ENCODE results near the gene MIA. TPM values are rescaled to one million over a fixed set of nuclear protein-coding genes. Genes with fewer than 3 reads are reported as not detected.
A peak's percentile ranks its signal among the peaks of the same experiment; 100 is the strongest.

MIA gene
- total RNA-seq, 2 donors from 2014 or later: 3.5 TPM; not detected in 1

GRCh38 chr19:40736661-40737060, 38.7 kb upstream of the MIA start:
- H3K36me3 ChIP-seq: peaks cover 87% of the 10 kb centered on the region
- DNase-seq (ENCODE audit: low spot score): no peak

GRCh38 chr19:40737102-40737644, 38.1 kb upstream of the MIA start:
- H3K9me3 ChIP-seq: no peaks in the 10 kb centered on the region
- peaks cover 82% of the 10 kb centered on the region for H3K36me3 ChIP-seq
- no peak overlapping the region for H3K4me3 ChIP-seq
- H3K4me1 ChIP-seq: peaks cover 0 to 23% of the 10 kb centered on the region in 2 donors
- DNase-seq (ENCODE audit: low spot score): no peak
- no peak overlapping the region for H3K27ac ChIP-seq
- H3K27me3 ChIP-seq: no peaks in the 10 kb centered on the region
- no peak for TF ChIP-seq CTCF (IDR thresholded peaks at IDR 0.05)

More at GRCh38 chr19:40736661-40737060, 38.7 kb upstream of the MIA start:
- no peak overlapping the region for H3K4me3 ChIP-seq
- no peaks in the 10 kb centered on the region for H3K9me3 ChIP-seq
- peaks cover 0 to 23% of the 10 kb centered on the region in 2 donors for H3K4me1 ChIP-seq
- no peak for TF ChIP-seq CTCF (IDR thresholded peaks at IDR 0.05)
- H3K27ac ChIP-seq: no peak overlapping the region
- no peaks in the 10 kb centered on the region for H3K27me3 ChIP-seq

DNA sequence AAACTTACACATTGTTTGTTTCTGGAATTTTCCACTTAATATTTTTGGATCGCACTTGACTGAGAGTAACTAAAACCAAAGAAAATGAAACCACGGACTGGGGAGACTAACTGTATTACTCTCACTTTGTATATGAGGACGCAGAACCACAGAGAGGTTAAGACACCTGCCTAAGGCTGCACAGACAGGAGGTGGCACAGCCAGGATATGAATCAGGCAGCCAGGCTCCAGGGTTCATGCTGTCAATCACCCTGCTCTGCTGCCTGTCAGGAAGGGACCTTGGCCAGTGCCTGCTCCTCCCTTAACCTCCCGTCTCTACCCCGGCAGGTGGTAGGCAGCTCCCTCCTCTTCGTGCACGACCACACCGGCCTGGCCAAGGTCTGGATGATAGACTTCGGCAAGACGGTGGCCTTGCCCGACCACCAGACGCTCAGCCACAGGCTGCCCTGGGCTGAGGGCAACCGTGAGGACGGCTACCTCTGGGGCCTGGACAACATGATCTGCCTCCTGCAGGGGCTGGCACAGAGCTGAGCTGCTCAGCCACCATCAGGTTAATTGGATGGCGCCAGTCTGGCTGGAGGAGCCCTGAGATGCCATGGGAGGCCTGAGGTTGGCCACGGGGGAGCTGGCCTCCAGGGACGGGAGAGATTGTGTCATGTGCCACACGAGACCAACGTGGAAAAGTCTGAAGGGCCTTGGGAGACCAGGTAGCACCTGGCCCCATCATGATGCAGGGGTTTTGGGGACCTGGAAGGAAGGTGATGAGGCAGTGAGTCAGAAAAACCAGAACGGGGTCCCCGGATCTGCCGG, 36.1 kb upstream of the MIA start:
- TF ChIP-seq CTCF (IDR thresholded peaks at IDR 0.05): no peak
- Histone ChIP-seq H3K36me3 (peaks cover 62% of the 10 kb centered on the region), H3K27me3 (no peaks in the 10 kb centered on the region), H3K4me1 (peaks cover 0 to 23% of the 10 kb centered on the region in 2 donors), H3K27ac (peak overlapping the region in 1 of 2 donors; percentile 28), H3K4me3 (no peak overlapping the region), H3K9me3 (no peaks in the 10 kb centered on the region)
- no peak for DNase-seq (ENCODE audit: low spot score)

DNA sequence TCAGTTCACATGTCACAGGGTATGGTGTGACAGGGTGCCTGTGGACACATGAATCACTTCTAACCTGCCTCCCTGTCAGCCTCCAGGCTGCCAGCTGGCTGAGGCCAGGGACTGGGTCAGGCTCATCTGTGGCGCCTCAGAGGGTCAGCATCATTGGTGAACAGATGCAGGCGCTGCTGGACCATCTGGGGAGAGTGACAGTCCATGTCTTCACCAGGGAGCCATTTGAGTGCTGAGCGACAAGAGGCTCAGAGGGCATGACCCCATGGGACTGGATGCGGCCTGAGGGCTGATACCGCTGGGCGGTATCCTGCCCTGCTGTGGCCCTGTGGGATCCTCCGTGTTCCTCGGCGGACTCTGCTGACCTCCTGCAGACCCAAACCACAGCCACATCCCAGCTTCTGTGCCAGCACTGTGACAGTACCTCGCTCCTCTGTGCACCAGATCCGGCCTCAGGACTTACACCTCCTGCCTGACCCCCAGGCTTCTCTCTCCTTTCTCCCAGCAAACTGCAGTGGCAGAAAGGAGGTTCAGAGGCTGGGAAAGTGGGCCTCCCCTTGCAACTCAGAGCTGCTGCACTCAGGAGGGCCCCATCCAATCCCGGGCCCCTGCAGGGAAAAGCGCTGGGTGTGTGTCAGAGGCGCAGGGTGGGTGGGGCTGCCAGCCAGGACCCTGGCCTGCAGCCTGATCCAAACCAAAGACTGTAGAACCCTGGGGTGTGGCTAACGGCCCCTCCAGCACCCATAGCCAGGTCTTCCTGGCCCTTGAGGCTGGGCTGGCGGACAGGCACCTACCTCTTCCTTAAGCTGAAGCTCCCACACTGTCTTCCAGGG, 35.2 kb upstream of the MIA start:
- no peaks in the 10 kb centered on the region for H3K27me3 ChIP-seq
- peaks cover 0 to 23% of the 10 kb centered on the region in 2 donors for H3K4me1 ChIP-seq
- H3K36me3 ChIP-seq: peaks cover 53% of the 10 kb centered on the region
- H3K4me3 ChIP-seq: no peak overlapping the region
- no peaks in the 10 kb centered on the region for H3K9me3 ChIP-seq
- no peak for TF ChIP-seq CTCF (IDR thresholded peaks at IDR 0.05)
- peak overlapping the region; percentile 28 to 58 for H3K27ac ChIP-seq
- DNase-seq (ENCODE audit: low spot score): no peak

- H3K27me3 ChIP-seq: no peaks in the 10 kb centered on the region
- peaks cover 0 to 23% of the 10 kb centered on the region in 2 donors for H3K4me1 ChIP-seq
- H3K4me3 ChIP-seq: no peak overlapping the region
- peaks cover 47% of the 10 kb centered on the region for H3K36me3 ChIP-seq
- H3K27ac ChIP-seq: peak overlapping the region; percentile 28 to 58
- no peak for TF ChIP-seq CTCF (IDR thresholded peaks at IDR 0.05)
- peak; percentile 91 for DNase-seq (ENCODE audit: low spot score)
- no peaks in the 10 kb centered on the region for H3K9me3 ChIP-seq
These were observed 34.6 kb upstream of the MIA start for GRCh38 chr19:40740747-40741146.
